ENCODE results near the gene LHFPL3.
A peak's percentile ranks its signal among the peaks of the same experiment; 100 is the strongest.

- no peak for TF ChIP-seq SP1 (CRISPR knock-in tag; conservative IDR thresholded peaks at IDR 0.05)
- TF ChIP-seq JUN (CRISPR knock-in tag; IDR thresholded peaks at IDR 0.05): no peak
- TF ChIP-seq CTCF (IDR thresholded peaks at IDR 0.05): peak; percentile 43
- TF ChIP-seq IRF2 (CRISPR knock-in tag; IDR thresholded peaks at IDR 0.05; ENCODE audit: borderline replicate concordance, low read depth): no peak
- no peak for TF ChIP-seq KAT7 (CRISPR knock-in tag; IDR thresholded peaks at IDR 0.05; ENCODE audit: borderline replicate concordance)
- TF ChIP-seq NR2C2 (CRISPR knock-in tag; IDR thresholded peaks at IDR 0.05): no peak
- TF ChIP-seq, protein P1, sequence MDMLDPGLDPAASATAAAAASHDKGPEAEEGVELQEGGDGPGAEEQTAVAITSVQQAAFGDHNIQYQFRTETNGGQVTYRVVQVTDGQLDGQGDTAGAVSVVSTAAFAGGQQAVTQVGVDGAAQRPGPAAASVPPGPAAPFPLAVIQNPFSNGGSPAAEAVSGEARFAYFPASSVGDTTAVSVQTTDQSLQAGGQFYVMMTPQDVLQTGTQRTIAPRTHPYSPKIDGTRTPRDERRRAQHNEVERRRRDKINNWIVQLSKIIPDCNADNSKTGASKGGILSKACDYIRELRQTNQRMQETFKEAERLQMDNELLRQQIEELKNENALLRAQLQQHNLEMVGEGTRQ (CRISPR knock-in tag; IDR thresholded peaks at IDR 0.05): no peak
- TF ChIP-seq FOXJ3 (CRISPR knock-in tag; IDR thresholded peaks at IDR 0.05; ENCODE audit: borderline replicate concordance): no peak
- TF ChIP-seq MAX (CRISPR knock-in tag; IDR thresholded peaks at IDR 0.05): no peak
- TF ChIP-seq ATF3 (CRISPR knock-in tag; conservative IDR thresholded peaks at IDR 0.05): no peak
- TF ChIP-seq CBFB (CRISPR knock-in tag; IDR thresholded peaks at IDR 0.05; ENCODE audit: low read depth): no peak
- TF ChIP-seq NFYB (CRISPR knock-in tag; conservative IDR thresholded peaks at IDR 0.05; ENCODE audit: low read depth): no peak
- TF ChIP-seq TCF7 (CRISPR knock-in tag; IDR thresholded peaks at IDR 0.05; ENCODE audit: low read depth): no peak
- no peak for TF ChIP-seq FOXP1 (CRISPR knock-in tag; IDR thresholded peaks at IDR 0.05; ENCODE audit: borderline replicate concordance)
Measured at GRCh38 chr7:104923010-104923421, 594.6 kb downstream of the LHFPL3 start.

Data from WTC11 (cell line).